Fibroblast of mammary gland (primary cell): ENCODE measurements around the gene BST2.
"Not testable (repeated sequence)": the region's sequence is repeated elsewhere in the genome, so short reads cannot be mapped to it uniquely, and the experiment has no call there.

ENCODE experiments used
- DNase-seq: peaks from one replicate; pipeline ENCODE4 v3.0.0-alpha.2; 2010; ENCODE audit warnings: low read depth
- H3K4me3 ChIP-seq: 2 replicates; pipeline ENCODE4 v1.5.1; 2011; ENCODE audit warnings: low read depth, mild to moderate bottlenecking, low read length, moderate library complexity; ENCODE audit not compliant: control insufficient read depth
- TF ChIP-seq, protein P1 (sequence below): conservative IDR thresholded peaks from 2 replicates; pipeline ENCODE4 v1.5.1; 2011; ENCODE audit warnings: low read depth, low read length, inconsistent platforms; ENCODE audit not compliant: control insufficient read depth, insufficient read depth

Gene BST2

DNA sequence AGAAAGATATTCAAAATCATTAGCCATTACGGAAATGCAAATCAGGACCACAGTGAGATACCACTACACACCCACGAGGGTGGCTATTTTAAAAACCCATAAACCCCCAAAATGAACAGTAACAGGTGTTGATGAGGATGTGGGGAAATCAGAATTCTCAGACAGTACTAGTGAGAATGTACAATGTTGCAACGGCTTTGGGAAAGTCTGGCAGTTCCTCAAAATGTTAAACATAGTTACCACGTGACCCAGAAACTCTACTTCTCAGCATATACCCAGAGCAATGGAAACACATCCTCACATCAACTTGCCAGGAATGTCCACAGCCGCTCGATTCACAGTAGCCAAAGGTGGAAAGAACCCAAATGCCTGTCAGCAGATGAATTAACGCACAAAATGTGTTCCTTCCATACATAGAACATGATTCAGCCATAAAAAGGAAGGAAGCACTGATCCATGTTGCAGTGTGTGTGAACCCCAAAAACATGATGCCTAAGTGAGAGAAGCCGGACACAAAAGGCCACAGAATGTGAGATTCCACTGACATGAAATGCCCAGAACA, 35.3 kb downstream of the BST2 start:
- peak; percentile 33 for DNase-seq
- TF ChIP-seq, protein P1, sequence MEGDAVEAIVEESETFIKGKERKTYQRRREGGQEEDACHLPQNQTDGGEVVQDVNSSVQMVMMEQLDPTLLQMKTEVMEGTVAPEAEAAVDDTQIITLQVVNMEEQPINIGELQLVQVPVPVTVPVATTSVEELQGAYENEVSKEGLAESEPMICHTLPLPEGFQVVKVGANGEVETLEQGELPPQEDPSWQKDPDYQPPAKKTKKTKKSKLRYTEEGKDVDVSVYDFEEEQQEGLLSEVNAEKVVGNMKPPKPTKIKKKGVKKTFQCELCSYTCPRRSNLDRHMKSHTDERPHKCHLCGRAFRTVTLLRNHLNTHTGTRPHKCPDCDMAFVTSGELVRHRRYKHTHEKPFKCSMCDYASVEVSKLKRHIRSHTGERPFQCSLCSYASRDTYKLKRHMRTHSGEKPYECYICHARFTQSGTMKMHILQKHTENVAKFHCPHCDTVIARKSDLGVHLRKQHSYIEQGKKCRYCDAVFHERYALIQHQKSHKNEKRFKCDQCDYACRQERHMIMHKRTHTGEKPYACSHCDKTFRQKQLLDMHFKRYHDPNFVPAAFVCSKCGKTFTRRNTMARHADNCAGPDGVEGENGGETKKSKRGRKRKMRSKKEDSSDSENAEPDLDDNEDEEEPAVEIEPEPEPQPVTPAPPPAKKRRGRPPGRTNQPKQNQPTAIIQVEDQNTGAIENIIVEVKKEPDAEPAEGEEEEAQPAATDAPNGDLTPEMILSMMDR: no peak

DNA sequence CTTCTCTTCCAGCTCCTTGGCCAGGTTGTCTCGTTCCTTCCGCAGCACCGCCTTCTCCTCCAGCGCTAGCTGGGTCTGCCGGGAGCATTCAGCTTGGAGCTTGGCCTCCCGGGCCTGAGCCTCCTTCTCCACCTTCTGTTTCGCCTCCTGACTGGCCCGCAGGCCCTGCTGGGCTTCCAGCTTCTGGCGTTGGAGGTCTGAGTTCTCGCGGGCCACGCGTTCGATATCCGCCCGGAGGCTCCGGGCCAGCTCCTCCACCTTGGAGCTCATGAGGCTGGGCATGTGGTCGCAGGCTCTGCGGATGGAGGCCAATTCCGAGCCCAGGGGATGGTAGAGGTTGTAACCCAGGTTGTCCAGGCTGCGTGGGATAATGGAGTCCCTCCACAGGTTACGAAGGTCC, 40.1 kb downstream of the BST2 start:
- TF ChIP-seq, protein P1: no peak
- DNase-seq: no peak
- H3K4me3 ChIP-seq: no peak overlapping the region

More for the DNA sequence above, 35.3 kb downstream of the BST2 start:
- no peak overlapping the region for H3K4me3 ChIP-seq

DNA sequence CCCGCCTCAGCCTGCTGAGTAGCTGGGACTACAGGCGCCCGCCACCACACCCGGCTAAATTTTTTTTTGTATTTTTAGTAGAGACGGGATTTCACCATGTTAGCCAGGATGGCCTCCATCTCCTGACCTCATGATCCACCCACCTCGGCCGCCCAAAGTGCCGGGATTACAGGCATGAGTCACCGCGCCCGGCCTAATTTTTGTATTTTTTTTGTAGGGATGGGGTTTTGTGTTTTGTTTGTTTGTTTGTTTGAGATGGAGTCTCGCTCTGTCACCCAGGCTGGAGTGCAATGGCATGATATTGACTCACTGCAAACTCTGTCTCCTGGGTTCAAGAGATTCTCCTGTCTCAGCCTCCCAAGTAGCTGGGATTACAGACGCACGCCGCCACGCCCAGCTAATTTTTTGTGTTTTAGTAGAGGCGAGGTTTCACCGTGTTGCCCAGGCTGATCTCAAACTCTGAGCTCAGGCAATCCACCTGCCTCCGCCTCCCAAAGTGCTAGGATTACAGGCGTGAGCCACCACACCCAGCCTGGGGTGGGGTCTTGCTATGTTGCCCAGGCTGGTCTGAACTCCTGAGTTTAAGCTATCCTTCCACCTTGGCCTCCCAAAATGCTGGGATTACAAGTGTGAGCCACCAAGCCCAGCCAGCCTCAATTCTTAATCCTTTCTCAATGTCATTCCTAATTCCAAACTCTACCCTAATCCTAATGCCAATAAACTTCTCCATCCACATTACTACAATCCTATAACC, 41.4 kb downstream of the BST2 start:
- H3K4me3 ChIP-seq, DNase-seq: not testable (repeated sequence)

DNA sequence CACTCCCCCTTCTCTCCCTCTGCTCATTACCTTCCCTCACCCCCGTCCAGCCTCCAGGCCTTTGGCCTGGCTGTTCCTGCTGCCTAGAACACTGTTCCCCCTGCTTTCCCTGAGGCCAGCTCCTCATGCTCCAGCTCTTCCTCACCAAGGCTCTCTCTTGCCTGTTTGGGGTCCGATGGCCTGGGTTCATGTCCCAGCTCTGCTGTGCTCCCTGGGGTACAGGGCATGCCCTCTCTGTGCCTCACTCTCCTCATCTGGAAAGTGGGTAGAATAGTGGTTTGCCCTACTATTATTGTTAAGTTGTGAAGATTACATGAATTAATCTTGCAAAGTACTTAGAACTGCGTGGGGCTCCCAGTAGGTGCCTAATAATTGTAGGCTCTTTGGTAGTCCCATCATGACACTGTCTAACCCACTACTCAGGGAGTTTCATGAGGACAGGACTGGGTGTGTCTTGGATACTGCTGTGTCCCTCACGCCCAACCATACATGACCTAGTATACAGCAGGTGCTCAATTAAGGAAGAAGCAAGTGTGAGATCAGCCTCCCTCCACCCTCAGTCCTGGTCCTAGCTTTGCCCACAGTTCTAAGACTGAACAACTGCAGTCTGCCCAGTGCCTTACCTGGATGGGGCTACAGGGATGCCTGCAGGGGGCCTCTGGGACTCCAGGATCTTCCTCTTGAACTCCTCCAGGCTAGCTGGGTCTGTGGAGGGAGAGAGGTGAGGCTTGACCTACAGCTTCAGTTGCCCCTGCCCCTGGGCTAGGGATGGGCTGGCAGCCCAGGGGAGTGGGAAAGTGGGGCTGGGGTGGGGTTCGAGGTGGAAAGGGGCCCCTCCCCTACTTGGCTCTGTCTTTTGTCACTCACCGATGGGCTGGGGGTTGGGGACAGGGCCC, 45.3 kb downstream of the BST2 start:
- TF ChIP-seq, protein P1: no peak
- H3K4me3 ChIP-seq: no peak overlapping the region
- no peak for DNase-seq

DNA sequence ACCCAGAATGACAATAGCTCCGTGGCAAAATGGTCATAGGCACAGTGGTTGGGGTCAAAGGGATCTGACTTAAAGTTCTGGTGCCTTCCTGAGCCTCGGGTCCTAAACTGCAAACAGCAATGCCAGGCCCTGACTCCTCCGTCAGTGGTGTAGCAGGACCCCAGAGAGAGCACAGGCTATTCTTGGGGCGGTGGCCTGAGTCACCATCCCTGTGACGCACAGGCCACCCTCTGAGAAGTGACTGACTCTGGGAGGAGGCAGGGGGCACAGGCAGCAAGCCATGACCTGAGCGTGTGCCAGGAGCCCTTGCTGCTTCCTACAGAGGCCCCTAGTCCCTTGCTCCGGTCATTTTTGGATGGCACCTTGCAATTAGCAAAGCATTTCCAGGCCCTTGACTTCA, 47.0 kb downstream of the BST2 start:
- peak; percentile 37 for DNase-seq
- TF ChIP-seq, protein P1: no peak
- H3K4me3 ChIP-seq: no peak overlapping the region

DNA sequence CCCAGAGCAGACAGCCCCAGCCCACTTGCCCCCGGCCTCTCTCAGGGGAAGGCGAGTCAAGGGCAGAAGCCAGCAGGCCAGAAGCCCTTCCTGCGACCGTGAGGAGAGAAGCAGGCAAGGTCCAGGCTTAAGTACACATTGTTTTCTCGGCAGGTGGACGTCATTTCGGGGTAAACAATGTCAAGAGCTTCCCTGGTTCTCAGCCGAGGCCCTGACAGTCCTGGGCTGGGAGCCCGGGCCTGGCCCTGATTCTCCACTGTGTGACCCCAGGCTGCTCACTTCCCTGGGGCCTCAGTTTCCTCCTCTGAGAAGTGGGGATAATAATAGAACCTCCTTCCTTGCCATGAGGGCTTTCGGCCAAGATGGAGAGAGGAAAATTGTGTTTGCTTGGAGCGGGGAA, 47.7 kb downstream of the BST2 start:
- no peak overlapping the region for H3K4me3 ChIP-seq
- TF ChIP-seq, protein P1: no peak
- no peak for DNase-seq
